Caco-2 (cell line): ENCODE measurements around the gene ADCK2. TPM values are rescaled to one million over a fixed set of nuclear protein-coding genes. Genes with fewer than 3 reads are reported as not detected.

ENCODE experiments used
- BruUV-seq: library from RNA; stranded (reverse); fragments of 400-500 nt; replicated peaks from 2 replicates; lab custom pipeline; 2021; lab: Mats Ljungman, UMichigan
- CTCF ChIA-PET: fragments of 300-600 bp; sonication (Branson Sonifier 250); formaldehyde crosslinking; loops from one replicate; lab custom pipeline; 2022; ENCODE audit warnings: antibody characterized with exemption; lab: Charles Lee
- POLR2A ChIA-PET: fragments of 300-600 bp; sonication (Branson Sonifier 250); formaldehyde crosslinking; loops from one replicate; lab custom pipeline; 2022; ENCODE audit warnings: antibody characterized with exemption; lab: Charles Lee
- DNase-seq, 2 experiments: peaks; one replicate each; pipeline versions ENCODE4 v3.0.0 to v3.0.0-alpha.2; 2020 to 2022
- H3K27me3 ChIP-seq: replicated peaks from 2 replicates; pipeline ENCODE4 v1.6.0; 2011; ENCODE audit warnings: low read length; ENCODE audit not compliant: control insufficient read depth, insufficient read depth
- H3K36me3 ChIP-seq: 2 replicates; pipeline ENCODE4 v1.5.1; 2011; ENCODE audit warnings: low read length; ENCODE audit not compliant: control insufficient read depth, insufficient read depth
- H3K4me1 ChIP-seq: fragments of 250-450 bp; sonication (Bioruptor Pico); 2 replicates; pipeline ENCODE4 v1.5.1; 2020; ENCODE audit warnings: mild to moderate bottlenecking
- H3K4me3 ChIP-seq: 2 replicates; pipeline ENCODE4 v1.5.1; 2011; ENCODE audit warnings: low read depth, mild to moderate bottlenecking, control low read depth, low read length
- H3K9me3 ChIP-seq: fragments of 250-450 bp; sonication (Bioruptor Pico); 2 replicates; pipeline ENCODE4 v1.5.1; 2020; ENCODE audit warnings: mild to moderate bottlenecking, moderate library complexity
- H3K27ac Mint-ChIP-seq: one replicate; pipeline ENCODE4 v1.8.0; 2022; ENCODE audit warnings: mixed read lengths; ENCODE audit not compliant: unreplicated experiment
- H3K27me3 Mint-ChIP-seq: one replicate; pipeline ENCODE4 v1.8.0; 2022; ENCODE audit warnings: mixed read lengths; ENCODE audit not compliant: insufficient read depth, unreplicated experiment
- H3K36me3 Mint-ChIP-seq: one replicate; pipeline ENCODE4 v1.8.0; 2022; ENCODE audit warnings: mild to moderate bottlenecking, mixed read lengths; ENCODE audit not compliant: insufficient read depth, unreplicated experiment
- H3K4me1 Mint-ChIP-seq: one replicate; pipeline ENCODE4 v1.8.0; 2022; ENCODE audit warnings: low read depth, mixed read lengths; ENCODE audit not compliant: unreplicated experiment
- H3K4me3 Mint-ChIP-seq: one replicate; pipeline ENCODE4 v1.8.0; 2022; ENCODE audit warnings: mild to moderate bottlenecking, moderate library complexity, mixed read lengths; ENCODE audit not compliant: unreplicated experiment
- H3K9me3 Mint-ChIP-seq: one replicate; pipeline ENCODE4 v1.8.0; 2022; ENCODE audit warnings: mixed read lengths; ENCODE audit not compliant: unreplicated experiment
- CTCF ChIP-seq, 2 experiments: fragments of 200-600 bp in 1 of 2; IDR thresholded peaks; 1 replicate in 1 of 2; 2 replicates in 1 of 2; pipeline versions ENCODE4 v1.5.1 to v1.8.0; 2011 to 2022; ENCODE audit warnings: antibody characterized with exemption in 1 of 2, control low read depth in 1 of 2, inconsistent platforms in 1 of 2, low read depth in 1 of 2, low read length in 1 of 2, mild to moderate bottlenecking in 1 of 2, moderate library complexity in 1 of 2; ENCODE audit not compliant: insufficient read depth in 1 of 2, severe bottlenecking in 1 of 2, unreplicated experiment in 1 of 2
- intact Hi-C: fragments of 100-400 bp; cut with micrococcal nuclease; formaldehyde crosslinking; loops from one replicate; pipeline ENCODE4 v1.10.0; 2022; ENCODE audit not compliant: unreplicated experiment
- total RNA-seq: library from RNA; stranded (reverse); gene quantifications from 2 replicates; pipeline ENCODE4 v1.2.3, GENCODE V29; 2022

The ADCK2 gene
- total RNA-seq, 1 experiment from 2014 or later: 17.7 TPM

- ChIA-PET POLR2A (no interaction called here), CTCF (no interaction called here)
- H3K36me3 Mint-ChIP-seq: peaks cover 51% of the 10 kb centered on the region
- no peaks in the 10 kb centered on the region for H3K9me3 Mint-ChIP-seq
- peak overlapping the region; percentile 94 for H3K27ac Mint-ChIP-seq
- no peaks in the 10 kb centered on the region for H3K27me3 Mint-ChIP-seq
- H3K4me1 Mint-ChIP-seq: peaks cover 11% of the 10 kb centered on the region
- no peak overlapping the region for H3K4me3 ChIP-seq
- H3K4me1 ChIP-seq: 0 out of 2 replicates have a peak, but pooled peaks cover 3% of the 10 kb centered on the region
- intact Hi-C loops: loop anchor here (10.0 kb wide), 1 partner anchor 1351 kb away; the partner anchor contains the start of gene FMC1
- peak overlapping the region; percentile 95 for H3K4me3 Mint-ChIP-seq
- no TSS peak for BruUV-seq
- H3K9me3 ChIP-seq: no peaks in the 10 kb centered on the region
- H3K27me3 ChIP-seq: no peaks in the 10 kb centered on the region
- DNase-seq: no peak
- H3K36me3 ChIP-seq: no peaks in the 10 kb centered on the region
- TF ChIP-seq CTCF (IDR thresholded peaks at IDR 0.05; ENCODE audit: insufficient read depth in 1 of 2, low read depth in 1 of 2, low read length in 1 of 2, severe bottlenecking in 1 of 2, unreplicated experiment in 1 of 2): no peak
Observed at GRCh38 chr7:140695381-140695780, 22.6 kb downstream of the ADCK2 start.

GRCh38 chr7:140696024-140696679 lies 23.4 kb downstream of the ADCK2 start:
- Histone ChIP-seq H3K4me1 (0 out of 2 replicates have a peak, but pooled peaks cover 3% of the 10 kb centered on the region), H3K4me3 (peak overlapping the region; percentile 87), H3K27me3 (no peaks in the 10 kb centered on the region), H3K36me3 (no peaks in the 10 kb centered on the region), H3K9me3 (no peaks in the 10 kb centered on the region)
- ChIA-PET POLR2A (interaction anchor here (0.5 to 0.7 kb wide), 8 partner anchors 12 to 626 kb away, joined by 3 to 14 read pairs (median 6); partner anchors contain the start of gene SLC37A3), CTCF (interaction anchor here (0.7 kb wide), 2 partner anchors 23 to 307 kb away, joined by 3 to 4 read pairs; partner anchors contain the start of gene ADCK2)
- DNase-seq: peak in 1 of 2 experiments; percentile 94
- BruUV-seq: TSS peak; percentile 82
- Mint-ChIP-seq H3K9me3 (no peaks in the 10 kb centered on the region), H3K27ac (peak overlapping the region; percentile 94), H3K4me1 (peaks cover 11% of the 10 kb centered on the region), H3K4me3 (peak overlapping the region; percentile 95), H3K27me3 (no peaks in the 10 kb centered on the region), H3K36me3 (peaks cover 44% of the 10 kb centered on the region)
- no peak for TF ChIP-seq CTCF (IDR thresholded peaks at IDR 0.05; ENCODE audit: insufficient read depth in 1 of 2, low read depth in 1 of 2, low read length in 1 of 2, severe bottlenecking in 1 of 2, unreplicated experiment in 1 of 2)
- intact Hi-C loops: loop anchor here (2.0 to 10.0 kb wide), 2 partner anchors 23 to 1351 kb away; partner anchors contain the start of genes ADCK2 and FMC1

GRCh38 chr7:140696680-140697446 lies 24.1 kb downstream of the ADCK2 start, which contains the start of gene NDUFB2:
Gene NDUFB2 (plus strand): TSS chr7:140696708. CDS start chr7:140696745, 37 bp downstream.
- Mint-ChIP-seq H3K9me3 (no peaks in the 10 kb centered on the region), H3K4me1 (peaks cover 11% of the 10 kb centered on the region), H3K4me3 (peak within 1 kb of the TSS; percentile 95), H3K27me3 (no peaks in the 10 kb centered on the region), H3K27ac (peak within 1 kb of the TSS; percentile 94), H3K36me3 (peaks cover 42% of the 10 kb centered on the region)
- peak within 1 kb of the TSS; percentile 87 for H3K4me3 ChIP-seq
- no TSS peak for BruUV-seq
- intact Hi-C loops: loop anchor here (2.0 to 10.0 kb wide), 2 partner anchors 24 to 1352 kb away; partner anchors contain the start of genes ADCK2 and FMC1
- H3K4me1 ChIP-seq: 0 out of 2 replicates have a peak, but pooled peaks cover 3% of the 10 kb centered on the region
- POLR2A ChIA-PET: interaction anchor here (0.6 to 0.7 kb wide), 5 partner anchors 16 to 298 kb away, joined by 3 to 7 read pairs (median 6); partner anchors contain the start of gene SLC37A3
- no peaks in the 10 kb centered on the region for H3K9me3 ChIP-seq
- DNase-seq: peak; percentile 86 to 93
- no peaks in the 10 kb centered on the region for H3K27me3 ChIP-seq
- CTCF ChIA-PET: interaction anchor here (0.7 kb wide), 2 partner anchors 24 to 306 kb away, joined by 3 to 4 read pairs; partner anchors contain the start of gene ADCK2
- H3K36me3 ChIP-seq: no peaks in the 10 kb centered on the region
- no peak for TF ChIP-seq CTCF (IDR thresholded peaks at IDR 0.05; ENCODE audit: insufficient read depth in 1 of 2, low read depth in 1 of 2, low read length in 1 of 2, severe bottlenecking in 1 of 2, unreplicated experiment in 1 of 2)
